ENCODE results near the gene MAPT.

DNA sequence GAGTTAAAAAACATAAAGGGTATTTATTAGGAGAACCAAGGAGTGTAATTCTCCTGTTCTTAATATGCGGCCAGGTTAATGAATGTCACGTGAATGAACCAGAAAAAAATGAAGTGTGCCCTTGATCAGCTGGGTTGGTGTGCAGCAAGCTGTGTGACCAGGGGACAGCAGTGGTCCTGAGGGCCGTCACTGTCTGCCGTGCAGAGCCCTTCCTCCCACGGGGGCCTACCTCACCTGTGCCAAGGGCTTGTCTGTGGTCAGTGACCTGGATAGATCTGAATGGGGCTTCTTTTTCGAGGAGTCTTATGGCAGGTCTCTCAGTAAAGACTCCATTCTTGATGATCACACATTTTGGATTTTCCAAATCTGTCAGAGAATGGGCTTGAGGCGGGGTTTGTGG, 87.0 kb downstream of the MAPT start:
- TF ChIP-seq, protein P1, sequence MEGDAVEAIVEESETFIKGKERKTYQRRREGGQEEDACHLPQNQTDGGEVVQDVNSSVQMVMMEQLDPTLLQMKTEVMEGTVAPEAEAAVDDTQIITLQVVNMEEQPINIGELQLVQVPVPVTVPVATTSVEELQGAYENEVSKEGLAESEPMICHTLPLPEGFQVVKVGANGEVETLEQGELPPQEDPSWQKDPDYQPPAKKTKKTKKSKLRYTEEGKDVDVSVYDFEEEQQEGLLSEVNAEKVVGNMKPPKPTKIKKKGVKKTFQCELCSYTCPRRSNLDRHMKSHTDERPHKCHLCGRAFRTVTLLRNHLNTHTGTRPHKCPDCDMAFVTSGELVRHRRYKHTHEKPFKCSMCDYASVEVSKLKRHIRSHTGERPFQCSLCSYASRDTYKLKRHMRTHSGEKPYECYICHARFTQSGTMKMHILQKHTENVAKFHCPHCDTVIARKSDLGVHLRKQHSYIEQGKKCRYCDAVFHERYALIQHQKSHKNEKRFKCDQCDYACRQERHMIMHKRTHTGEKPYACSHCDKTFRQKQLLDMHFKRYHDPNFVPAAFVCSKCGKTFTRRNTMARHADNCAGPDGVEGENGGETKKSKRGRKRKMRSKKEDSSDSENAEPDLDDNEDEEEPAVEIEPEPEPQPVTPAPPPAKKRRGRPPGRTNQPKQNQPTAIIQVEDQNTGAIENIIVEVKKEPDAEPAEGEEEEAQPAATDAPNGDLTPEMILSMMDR (IDR thresholded peaks at IDR 0.05; ENCODE audit: insufficient read depth, low read depth, low read length): no peak
- TF ChIP-seq EZH2 (IDR thresholded peaks at IDR 0.05; ENCODE audit: insufficient read depth, low read length): no peak

Data from astrocyte (in vitro differentiated cells and primary cell).